HepG2 (cell line): Measurements from ENCODE around the gene GPR162. TPM values are rescaled to one million over a fixed set of nuclear protein-coding genes. Genes with fewer than 3 reads are reported as not detected.

Experiments used
- ATAC-seq: fragments of 200-7000 bp; cut with Tn5 transposase; 3 replicates; pipeline ENCODE4 v1.9.1; 2020; ENCODE audit warnings: mild to moderate bottlenecking, moderate library complexity
- BruUV-seq: library from RNA; stranded (reverse); fragments of 400-500 nt; replicated peaks from 2 replicates; lab custom pipeline; 2021; lab: Mats Ljungman, UMichigan
- CTCF ChIA-PET: fragments of 300-600 bp; formaldehyde crosslinking; extraction: SDS; loops from one replicate; lab custom pipeline; 2021; ENCODE audit warnings: low total read pairs, inconsistent platforms, low intra/inter-chr PET ratio; lab: Yijun Ruan, JAX
- POLR2A ChIA-PET: fragments of 350-600 bp; sonication (Branson Sonifier 250); formaldehyde crosslinking; loops from one replicate; lab custom pipeline; 2020; ENCODE audit warnings: antibody characterized with exemption, inconsistent platforms; lab: Yijun Ruan, JAX
- DNase-seq: peaks from one replicate; pipeline ENCODE4 v3.0.0-alpha.2; 2015; ENCODE audit warnings: low spot score
- FAIRE-seq: peaks from 3 replicates; lab custom pipeline; 2011; peaks lifted over from hg19 to GRCh38; lab: Jason Lieb, UNC
- H2AFZ ChIP-seq: one replicate; pipeline ENCODE4 v1.6.1; 2011; ENCODE audit warnings: low read length, inconsistent platforms
- H3K27ac ChIP-seq: fragments of 300-600 bp; 3 replicates; pipeline ENCODE4 v1.8.0; 2011; ENCODE audit warnings: mixed run types, mild to moderate bottlenecking, mixed read lengths, low read length, inconsistent platforms; ENCODE audit not compliant: insufficient read depth; ENCODE audit errors: extremely low read length
- H3K27me3 ChIP-seq, 2 experiments: fragments of 200-600 bp in 1 of 2; 2 replicates in 1 of 2; 3 replicates in 1 of 2; pipeline versions ENCODE4 v1.6.0 to v1.8.0; 2011; ENCODE audit warnings: low read length in 2 of 2, mild to moderate bottlenecking in 2 of 2, moderate library complexity in 2 of 2, inconsistent platforms in 1 of 2; ENCODE audit not compliant: insufficient read depth in 2 of 2, control insufficient read depth in 1 of 2
- H3K36me3 ChIP-seq, 2 experiments: fragments of 200-600 bp in 1 of 2; replicated peaks in 1 of 2; 2 replicates in 1 of 2; 3 replicates in 1 of 2; pipeline versions ENCODE4 v1.5.1 to v1.8.0; 2011; ENCODE audit warnings: low read length in 2 of 2, inconsistent platforms in 1 of 2; ENCODE audit not compliant: insufficient read depth in 2 of 2, control insufficient read depth in 1 of 2
- H3K4me1 ChIP-seq: 2 replicates; pipeline ENCODE4 v1.5.1; 2012; ENCODE audit warnings: low read length, inconsistent platforms; ENCODE audit not compliant: insufficient read depth
- H3K4me2 ChIP-seq: 2 replicates; pipeline ENCODE4 v1.6.0; 2011; ENCODE audit warnings: low read depth, low read length, inconsistent platforms
- H3K4me3 ChIP-seq, 3 experiments: fragments of 200-600 bp in 1 of 3; sonication (generic), shearing (Covaris generic) in 1 of 3; replicated peaks in 1 of 3; 2 replicates each; pipeline ENCODE4 v1.5.1; 2011 to 2016; ENCODE audit warnings: low read length in 3 of 3, inconsistent platforms in 2 of 3, low read depth in 2 of 3, mild to moderate bottlenecking in 2 of 3, control low read depth in 1 of 3, mixed read lengths in 1 of 3; ENCODE audit not compliant: insufficient read depth in 1 of 3
- H3K79me2 ChIP-seq: one replicate; pipeline ENCODE4 v1.6.1; 2011; ENCODE audit warnings: low read length, inconsistent platforms; ENCODE audit not compliant: insufficient read depth
- H3K9ac ChIP-seq: 2 replicates; pipeline ENCODE4 v1.6.0; 2011; ENCODE audit warnings: mild to moderate bottlenecking, low read depth, low read length, inconsistent platforms; ENCODE audit not compliant: insufficient read depth
- H3K9me3 ChIP-seq: 2 replicates; pipeline ENCODE4 v1.5.1; 2012; ENCODE audit warnings: mild to moderate bottlenecking, low read length
- H4K20me1 ChIP-seq: 2 replicates; pipeline ENCODE4 v1.6.0; 2011; ENCODE audit warnings: inconsistent platforms, mild to moderate bottlenecking, low read length, moderate library complexity; ENCODE audit not compliant: insufficient read depth
- PAX8 ChIP-seq: sonication (generic); formaldehyde crosslinking; IDR thresholded peaks from 2 replicates; pipeline ENCODE4 v1.8.0; 2022; ENCODE audit warnings: mild to moderate bottlenecking, missing genetic modification reagents, borderline replicate concordance
- PCBP2 ChIP-seq: fragments of 200-400 bp; formaldehyde crosslinking; optimal IDR thresholded peaks from 2 replicates; pipeline ENCODE3; 2018; ENCODE audit warnings: low read length, low read depth; ENCODE audit not compliant: poor library complexity, severe bottlenecking
- SIX1 ChIP-seq: sonication (generic); formaldehyde crosslinking; IDR thresholded peaks from 2 replicates; pipeline ENCODE4 v1.4.0; 2020; ENCODE audit warnings: missing genetic modification reagents, borderline replicate concordance
- STAG1 ChIP-seq: sonication (generic); formaldehyde crosslinking; IDR thresholded peaks from 2 replicates; pipeline ENCODE4 v1.4.0; 2020; ENCODE audit warnings: missing genetic modification reagents
- TEAD3 ChIP-seq: optimal IDR thresholded peaks from 2 replicates; pipeline ENCODE3; 2016; ENCODE audit warnings: borderline replicate concordance
- ZNF232 ChIP-seq: sonication (generic); formaldehyde crosslinking; IDR thresholded peaks from 2 replicates; pipeline ENCODE4 v1.4.0; 2020; ENCODE audit warnings: missing genetic modification reagents, borderline replicate concordance
- ZNF274 ChIP-seq: sonication (generic); formaldehyde crosslinking; IDR thresholded peaks from 2 replicates; pipeline ENCODE4 v1.5.1; 2020; ENCODE audit warnings: mild to moderate bottlenecking, missing genetic modification reagents
- ZNF441 ChIP-seq: sonication (generic); formaldehyde crosslinking; IDR thresholded peaks from 2 replicates; pipeline ENCODE4 v1.7.0; 2021; ENCODE audit warnings: missing genetic modification reagents, borderline replicate concordance
- WGBS: methylation state at CpG from one replicate; pipeline ENCODE4 v1.1.6; 2017; ENCODE audit warnings: low lambda C conversion rate; 5-methylcytosine and 5-hydroxymethylcytosine counted together
- in situ Hi-C: cut with HindIII; loops from 2 replicates; pipeline ENCODE4 v1.10.0; 2017; ENCODE audit warnings: low pct_unique_long_range_greater_than_20kb; ENCODE audit not compliant: extremely low pct_ligation_motif_present
- intact Hi-C: fragments of 100-400 bp; cut with micrococcal nuclease; formaldehyde crosslinking; loops from one replicate; pipeline ENCODE4 v1.10.0; 2022; ENCODE audit not compliant: unreplicated experiment
- polyA plus RNA-seq, 8 experiments: library from polyadenylated mRNA; depleted of rRNA in 3 of 8; stranded (reverse) in 7 of 8; unstranded in 1 of 8; fragments of >200 nt; fragmentation: Illumina TruSeq in 4 of 8; extraction: Trizol in 4 of 8; gene quantifications; 2 replicates each; pipeline versions ENCODE4 v1.2.1 to v1.2.3, GENCODE V29; 2011 to 2016; ENCODE audit warnings: low read depth in 4 of 8, missing spikeins in 1 of 8, mixed read lengths in 1 of 8; ENCODE audit not compliant: insufficient read depth in 1 of 8
- total RNA-seq, 5 experiments: library from RNA; depleted of rRNA; stranded (reverse); fragments of >200 nt; fragmentation: Illumina TruSeq; extraction: Trizol; gene quantifications; 2 replicates each; pipeline ENCODE4 v1.2.3, GENCODE V29; 2016; ENCODE audit warnings: low read depth in 1 of 5

The GPR162 gene
- total and polyA plus RNA-seq, 2 of the 13 experiments (the other 11 are each of a cell fraction or from before 2014, with no cell fraction given) = 0.08 TPM; not detected in 1

DNA sequence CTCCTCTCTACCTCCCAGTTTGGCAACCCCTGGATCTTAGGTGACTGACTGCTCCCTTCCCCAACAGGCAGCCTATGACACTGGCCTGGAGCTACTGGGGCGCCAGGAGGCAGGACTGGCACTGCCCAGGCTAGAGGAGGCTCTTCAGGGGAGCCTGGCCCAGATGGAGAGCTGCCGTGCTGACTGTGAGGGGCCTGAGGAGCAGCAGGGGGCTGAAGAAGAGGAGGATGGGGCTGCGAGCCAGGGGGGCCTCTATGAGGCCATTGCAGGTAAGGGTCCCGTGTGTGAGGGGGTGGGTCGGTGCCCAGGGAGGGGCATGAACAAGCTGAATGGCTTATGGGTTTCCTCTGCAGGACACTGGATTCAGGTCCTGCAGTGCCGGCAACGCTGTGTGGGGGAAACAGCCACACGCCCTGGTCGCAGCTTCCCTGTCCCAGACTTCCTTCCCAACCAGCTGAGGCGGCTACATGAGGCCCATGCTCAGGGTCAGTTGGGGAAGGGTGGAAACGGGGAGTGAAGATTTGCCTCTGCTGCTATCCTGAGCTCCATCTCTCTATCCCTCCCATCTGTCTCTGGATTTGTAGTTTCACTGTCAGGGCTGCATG is 8.8 kb downstream of the GPR162 start (continued):
- TF ChIP-seq TEAD3 (CRISPR knock-in tag) (no peak), PAX8 (CRISPR knock-in tag) (no peak), SIX1 (CRISPR knock-in tag) (no peak), PCBP2 (no peak)

DNA sequence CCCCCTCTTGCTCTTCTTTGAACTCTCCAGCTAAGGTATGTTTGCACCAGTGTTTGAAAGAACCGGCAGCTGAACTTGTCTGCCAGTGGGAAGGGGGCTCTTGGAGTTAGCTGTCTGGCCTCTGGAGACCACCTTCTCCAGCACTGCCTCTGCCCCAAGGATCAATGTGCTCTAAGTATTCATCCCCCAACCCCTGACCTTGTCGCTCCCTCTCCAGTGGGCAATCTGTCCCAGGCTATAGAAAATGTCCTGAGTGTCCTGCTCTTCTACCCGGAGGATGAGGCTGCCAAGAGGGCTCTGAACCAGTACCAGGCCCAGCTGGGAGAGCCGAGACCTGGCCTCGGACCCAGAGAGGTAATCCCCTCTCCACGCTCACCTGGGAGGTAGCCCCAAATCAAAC is 9.4 kb downstream of the GPR162 start:
- Histone ChIP-seq H3K9ac (no peak overlapping the region), H3K4me2 (no peak overlapping the region), H2AFZ (no peak overlapping the region), H3K27ac (no peak overlapping the region), H3K79me2 (peaks cover 16% of the 10 kb centered on the region), H3K4me1 (peaks cover 24% of the 10 kb centered on the region), H3K36me3 (peaks cover 14 to 25% of the 10 kb centered on the region in 2 experiments; a peak in 4 of 5 replicates), H3K4me3 (no peak overlapping the region), H3K27me3 (no peaks in the 10 kb centered on the region), H4K20me1 (no peaks in the 10 kb centered on the region), H3K9me3 (no peaks in the 10 kb centered on the region)
- 92% methylated on average over 4 of the region's 6 CpGs for WGBS
- intact Hi-C loops (no loop called here), in situ Hi-C loops (no loop called here)
- ATAC-seq (no peak), FAIRE-seq (no peak), DNase-seq (no peak)
- POLR2A ChIA-PET = interaction anchor here (4.7 kb wide), 1 partner anchor 78 kb away, joined by 20 read pairs; the partner anchor contains the start of gene MLF2
- CTCF ChIA-PET = no interaction called here
- no TSS peak for BruUV-seq
- TF ChIP-seq ZNF232 (CRISPR knock-in tag) (no peak), ZNF274 (no peak), STAG1 (CRISPR knock-in tag) (no peak), ZNF441 (CRISPR knock-in tag) (no peak)
